Stimulated activated CD8-positive, alpha-beta memory T cell treated with anti-CD3 and anti-CD28 coated beads, Interleukin-4, amount 100 ng/mL, for 4 hours (primary cell): ENCODE results near the gene CMTM1.

Experiments used
- DNase-seq, 2 donors: peaks; one replicate each; pipeline ENCODE4 v3.0.0-alpha.2; 2020; ENCODE audit warnings: low read depth in 2 of 2, low spot score in 1 of 2

CMTM1 gene

GRCh38 chr16:66538910-66539309 lies 27.3 kb upstream of the CMTM1 start:
- no peak for DNase-seq

GRCh38 chr16:66539623-66540469 lies 26.4 kb upstream of the CMTM1 start:
- no peak for DNase-seq

- no peak for DNase-seq
Observed at GRCh38 chr16:66541388-66542355, 24.6 kb upstream of the CMTM1 start.

- DNase-seq, result no peak
Observed at GRCh38 chr16:66542396-66542795, 23.8 kb upstream of the CMTM1 start.

GRCh38 chr16:66543541-66543940 lies 22.7 kb upstream of the CMTM1 start:
- DNase-seq, result no peak

- no peak for DNase-seq
Observed at GRCh38 chr16:66544016-66544757, 22.1 kb upstream of the CMTM1 start.

GRCh38 chr16:66547101-66547989 lies 18.9 kb upstream of the CMTM1 start:
- no peak for DNase-seq

- no peak for DNase-seq
Observed at GRCh38 chr16:66548068-66548467, 18.2 kb upstream of the CMTM1 start.

GRCh38 chr16:66548868-66549267 lies 17.4 kb upstream of the CMTM1 start:
- DNase-seq, result no peak

GRCh38 chr16:66549284-66550131 lies 16.7 kb upstream of the CMTM1 start, which contains the start of gene TK2:
Gene TK2, minus strand, starts transcription at chr16:66550122. Its CDS starts 61 bp downstream, at chr16:66550061.
- DNase-seq, result peak in 1 of 2 donors; percentile 38

- peak; percentile 31 to 38 for DNase-seq
Observed at GRCh38 chr16:66551348-66551759, 14.9 kb upstream of the CMTM1 start.

- DNase-seq, result no peak
Observed at GRCh38 chr16:66551788-66552285, 14.4 kb upstream of the CMTM1 start.

GRCh38 chr16:66552286-66553177 lies 13.7 kb upstream of the CMTM1 start, which contains the start of gene CKLF:
Gene CKLF, plus strand, starts transcription at chr16:66552576. Its CDS starts 140 bp downstream, at chr16:66552716.
- DNase-seq, result peak; percentile 68 to 74

GRCh38 chr16:66553223-66553622 lies 13.0 kb upstream of the CMTM1 start:
- DNase-seq, result no peak

GRCh38 chr16:66554021-66554420 lies 12.2 kb upstream of the CMTM1 start:
- DNase-seq, result no peak

GRCh38 chr16:66554495-66554894 lies 11.7 kb upstream of the CMTM1 start:
- DNase-seq, result no peak

GRCh38 chr16:66560107-66560506 lies 6.1 kb upstream of the CMTM1 start:
- DNase-seq, result no peak
